H1 (cell line): Measurements from ENCODE around the gene MAGI2. TPM values are rescaled to one million over a fixed set of nuclear protein-coding genes. Genes with fewer than 3 reads are reported as not detected.

ENCODE experiments used
- CTCF ChIA-PET: fragments of 300-600 bp; sonication (Branson Sonifier 250); formaldehyde crosslinking; loops from one replicate; lab custom pipeline; 2021; ENCODE audit not compliant: partially characterized antibody; lab: Charles Lee
- POLR2A ChIA-PET: fragments of 300-600 bp; sonication (Branson Sonifier 250); formaldehyde crosslinking; loops from one replicate; lab custom pipeline; 2021; ENCODE audit warnings: inconsistent platforms; ENCODE audit not compliant: partially characterized antibody; lab: Charles Lee
- DNase-seq, 2 experiments: peaks; one replicate each; pipeline versions ENCODE4 v3.0.0 to v3.0.0-alpha.2; 2010 to 2022; ENCODE audit warnings: low spot score in 2 of 2, low read depth in 1 of 2, mixed read lengths in 1 of 2
- FAIRE-seq: peaks from 2 replicates; lab custom pipeline; 2011; peaks lifted over from hg19 to GRCh38; lab: Jason Lieb, UNC
- H2AFZ ChIP-seq: 2 replicates; pipeline ENCODE4 v1.8.1; 2012; ENCODE audit warnings: low read length, inconsistent platforms
- H2AK5ac ChIP-seq: 2 replicates; pipeline ENCODE4 v1.6.1; 2013; ENCODE audit warnings: low read depth, low read length
- H2BK120ac ChIP-seq: replicated peaks from 2 replicates; pipeline ENCODE3; 2013; ENCODE audit warnings: low read depth, low read length, inconsistent platforms
- H2BK12ac ChIP-seq: 2 replicates; pipeline ENCODE4 v1.6.1; 2013; ENCODE audit warnings: low read depth, low read length
- H2BK15ac ChIP-seq: 2 replicates; pipeline ENCODE4 v1.6.1; 2013; ENCODE audit warnings: low read length
- H2BK20ac ChIP-seq: 2 replicates; pipeline ENCODE4 v1.6.1; 2013; ENCODE audit warnings: low read length
- H2BK5ac ChIP-seq: 2 replicates; pipeline ENCODE4 v1.6.1; 2013; ENCODE audit warnings: low read depth, low read length
- H3K14ac ChIP-seq: 2 replicates; pipeline ENCODE4 v1.6.1; 2013; ENCODE audit warnings: inconsistent platforms; ENCODE audit not compliant: insufficient read length
- H3K18ac ChIP-seq: 2 replicates; pipeline ENCODE4 v1.6.1; 2013; ENCODE audit warnings: low read length; ENCODE audit errors: extremely low read depth
- H3K23ac ChIP-seq: 2 replicates; pipeline ENCODE4 v1.6.1; 2013; ENCODE audit warnings: inconsistent platforms; ENCODE audit not compliant: insufficient read length
- H3K23me2 ChIP-seq: 2 replicates; pipeline ENCODE4 v1.6.1; 2013; ENCODE audit warnings: low read depth, low read length
- H3K27ac ChIP-seq: 2 replicates; pipeline ENCODE4 v1.6.1; 2011; ENCODE audit warnings: low read depth, low read length, inconsistent platforms
- H3K27me3 ChIP-seq, 4 experiments: replicated peaks in 1 of 4; 1 replicate in 1 of 4; 2 replicates in 3 of 4; pipeline versions ENCODE4 v1.6.1 to v1.8.1; 2011 to 2013; ENCODE audit warnings: low read length in 3 of 4, mild to moderate bottlenecking in 3 of 4, inconsistent platforms in 2 of 4, mixed read lengths in 2 of 4, moderate library complexity in 1 of 4; ENCODE audit not compliant: control insufficient read depth in 3 of 4, insufficient read depth in 3 of 4; ENCODE audit errors: extremely low read depth in 1 of 4
- H3K36me3 ChIP-seq, 4 experiments: 2 replicates each; pipeline versions ENCODE4 v1.6.1 to v1.8.1; 2011 to 2013; ENCODE audit warnings: mild to moderate bottlenecking in 4 of 4, low read length in 3 of 4, moderate library complexity in 2 of 4, control low read depth in 1 of 4, inconsistent platforms in 1 of 4; ENCODE audit not compliant: insufficient read depth in 4 of 4, control insufficient read depth in 2 of 4
- H3K4ac ChIP-seq: replicated peaks from 2 replicates; pipeline ENCODE3; 2013; ENCODE audit warnings: low read length, low read depth, mixed read lengths, inconsistent platforms; ENCODE audit not compliant: insufficient read length
- H3K4me1 ChIP-seq, 4 experiments: replicated peaks in 1 of 4; 1 replicate in 1 of 4; 2 replicates in 3 of 4; pipeline versions ENCODE4 v1.6.1 to v1.8.1; 2011 to 2013; ENCODE audit warnings: low read length in 3 of 4, inconsistent platforms in 2 of 4, mixed read lengths in 1 of 4; ENCODE audit not compliant: insufficient read depth in 4 of 4, control insufficient read depth in 3 of 4
- H3K4me2 ChIP-seq, 2 experiments: 2 replicates each; pipeline versions ENCODE4 v1.6.1 to v1.8.1; 2011 to 2013; ENCODE audit warnings: low read depth in 2 of 2, low read length in 2 of 2, control low read depth in 1 of 2, inconsistent platforms in 1 of 2, mild to moderate bottlenecking in 1 of 2; ENCODE audit not compliant: insufficient read depth in 1 of 2
- H3K4me3 ChIP-seq, 4 experiments: fragments of 200-600, 300-600 bp in 1 of 4; sonication (generic), shearing (Covaris generic), sonication (Bioruptor Twin) in 1 of 4; 2 replicates each; pipeline versions ENCODE4 v1.5.1 to v1.8.1; 2011 to 2016; ENCODE audit warnings: low read length in 4 of 4, low read depth in 3 of 4, control low read depth in 2 of 4, inconsistent platforms in 2 of 4, mild to moderate bottlenecking in 2 of 4, mixed read lengths in 1 of 4, moderate library complexity in 1 of 4; ENCODE audit not compliant: insufficient read depth in 2 of 4; ENCODE audit errors: extremely low read depth in 1 of 4
- H3K56ac ChIP-seq: replicated peaks from 2 replicates; pipeline ENCODE3; 2013; ENCODE audit warnings: low read depth, mild to moderate bottlenecking, mixed read lengths, low read length, inconsistent platforms; ENCODE audit not compliant: insufficient read length
- H3K79me1 ChIP-seq: 2 replicates; pipeline ENCODE4 v1.6.1; 2013; ENCODE audit warnings: low read depth, low read length, control low read depth
- H3K79me2 ChIP-seq, 2 experiments: 2 replicates each; pipeline versions ENCODE4 v1.6.1 to v1.8.1; 2012 to 2013; ENCODE audit warnings: low read length in 2 of 2, mild to moderate bottlenecking in 2 of 2, inconsistent platforms in 1 of 2; ENCODE audit not compliant: insufficient read depth in 2 of 2, control insufficient read depth in 1 of 2
- H3K9ac ChIP-seq, 4 experiments: replicated peaks in 1 of 4; 1 replicate in 1 of 4; 2 replicates in 3 of 4; pipeline versions ENCODE4 v1.6.1 to v1.8.1; 2011 to 2013; ENCODE audit warnings: low read depth in 3 of 4, low read length in 3 of 4, control low read depth in 2 of 4, mild to moderate bottlenecking in 2 of 4, moderate library complexity in 2 of 4, inconsistent platforms in 1 of 4; ENCODE audit errors: extremely low read depth in 1 of 4
- H3K9me3 ChIP-seq, 2 experiments: 2 replicates each; pipeline versions ENCODE4 v1.6.1 to v1.8.1; 2012 to 2013; ENCODE audit warnings: mild to moderate bottlenecking in 2 of 2, moderate library complexity in 2 of 2, control low read depth in 1 of 2, inconsistent platforms in 1 of 2, low read depth in 1 of 2, low read length in 1 of 2, mixed read lengths in 1 of 2; ENCODE audit not compliant: insufficient read depth in 2 of 2
- H4K20me1 ChIP-seq, 2 experiments: replicated peaks in 1 of 2; 2 replicates each; pipeline versions ENCODE3 to v1.8.1; 2011 to 2013; ENCODE audit warnings: inconsistent platforms in 2 of 2, low read length in 2 of 2, mild to moderate bottlenecking in 1 of 2; ENCODE audit not compliant: insufficient read depth in 2 of 2, control insufficient read depth in 1 of 2
- H4K5ac ChIP-seq: 2 replicates; pipeline ENCODE4 v1.6.1; 2013; ENCODE audit warnings: low read length, low read depth, mixed read lengths, inconsistent platforms; ENCODE audit not compliant: insufficient read length
- H4K8ac ChIP-seq: 2 replicates; pipeline ENCODE4 v1.8.0; 2013; ENCODE audit warnings: mild to moderate bottlenecking, moderate library complexity, low read length, inconsistent platforms; ENCODE audit not compliant: insufficient read depth; ENCODE audit errors: extremely low read depth
- H4K91ac ChIP-seq: replicated peaks from 2 replicates; pipeline ENCODE3; 2013; ENCODE audit warnings: low read length, mixed read lengths, inconsistent platforms; ENCODE audit not compliant: insufficient read length
- GTF2F1 ChIP-seq: IDR thresholded peaks from 2 replicates; pipeline ENCODE4 v1.6.1; 2012; ENCODE audit warnings: low read depth, low read length, improper control_type of control experiment, borderline replicate concordance
- KDM1A ChIP-seq: fragments of 200-600, 300-600 bp; sonication (generic); IDR thresholded peaks from 2 replicates; pipeline ENCODE4 v1.7.1; 2016; ENCODE audit warnings: mild to moderate bottlenecking, low read length, borderline replicate concordance
- SRF ChIP-seq: IDR thresholded peaks from 2 replicates; pipeline ENCODE4 v1.6.1; 2011; ENCODE audit warnings: mild to moderate bottlenecking, low read depth, low read length, moderate library complexity
- WGBS, 2 experiments: shearing (Covaris generic) in 1 of 2; methylation state at CpG; one replicate each; pipeline versions ENCODE4 v1.1.6 to v1.1.7; 2013 to 2015; ENCODE audit warnings: low lambda C conversion rate in 2 of 2, mixed read lengths in 2 of 2, inconsistent platforms in 1 of 2, low coverage in 1 of 2, missing lambda C conversion rate in 1 of 2; ENCODE audit not compliant: insufficient replicate concordance in 2 of 2, insufficient coverage in 1 of 2, insufficient read length in 1 of 2; ENCODE audit errors: extremely low coverage in 1 of 2, missing lambda C conversion rate in 1 of 2; 5-methylcytosine and 5-hydroxymethylcytosine counted together
- polyA plus RNA-seq, 7 experiments: library from polyadenylated mRNA; depleted of rRNA in 3 of 7; stranded (reverse) in 5 of 7; unstranded in 2 of 7; fragments of >200 nt in 5 of 7; fragments of 200-250 nt in 2 of 7; gene quantifications; 1 replicate in 5 of 7; 2 replicates in 1 of 7; 4 replicates in 1 of 7; pipeline versions ENCODE4 v1.2.1 to v1.2.3, GENCODE V29; 2011 to 2013; ENCODE audit warnings: missing spikeins in 2 of 7, mixed read lengths in 2 of 7
- total RNA-seq: library from RNA; stranded (reverse); fragmentation: NEBNext Ultra II Directional; extraction: Animal tissue kit (Norgen Biotek cat#: 25700); gene quantifications from 2 replicates; pipeline ENCODE4 v1.2.1, GENCODE V29; 2021

The MAGI2 gene
- total and polyA plus RNA-seq, 2 of the 8 experiments (the other 6 are each of a cell fraction or from before 2014, with no cell fraction given) = 6.0 to 27.3 TPM

DNA sequence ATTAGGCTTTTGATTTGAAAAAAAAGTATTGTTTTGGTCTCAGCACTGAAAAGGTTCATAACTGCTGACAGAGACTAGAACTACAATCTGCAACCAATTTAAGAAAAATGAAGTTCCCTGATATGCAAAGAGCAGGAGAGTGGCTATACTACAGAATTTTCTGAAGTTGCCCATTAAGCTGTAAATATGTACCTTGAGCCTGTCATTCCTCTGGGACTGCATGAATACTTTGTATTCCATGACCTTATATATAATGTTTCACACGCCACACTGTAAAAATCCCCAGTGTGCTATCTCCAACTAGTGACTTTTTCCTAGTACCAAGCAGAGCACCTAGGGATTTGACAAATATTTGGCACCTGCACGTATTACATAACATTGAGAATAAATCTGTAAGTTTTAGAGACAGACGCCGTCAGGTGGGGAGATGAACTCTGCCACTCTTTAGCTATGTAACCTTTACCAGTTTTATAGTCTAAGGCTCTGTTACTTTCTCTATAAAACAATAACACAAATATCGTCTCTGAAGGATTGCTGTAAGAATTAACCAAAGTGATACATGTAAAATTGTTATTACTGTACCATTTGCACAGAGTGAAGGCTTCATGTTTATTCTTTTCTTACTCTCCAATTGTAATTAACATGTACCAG is 235.4 kb downstream of the MAGI2 start:
- Histone ChIP-seq H4K91ac (no peak overlapping the region), H3K56ac (no peak overlapping the region), H3K23ac (no peak overlapping the region), H2BK15ac (no peak overlapping the region), H3K27me3 (no peaks in the 10 kb centered on the region), H3K36me3 (no peaks in the 10 kb centered on the region), H3K14ac (no peak overlapping the region), H3K27ac (no peak overlapping the region), H4K5ac (no peak overlapping the region), H4K8ac (no peak overlapping the region), H2BK120ac (no peak overlapping the region), H3K4ac (no peak overlapping the region), H4K20me1 (no peaks in the 10 kb centered on the region), H3K79me1 (no peaks in the 10 kb centered on the region), H3K9me3 (no peaks in the 10 kb centered on the region), H3K4me1 (peaks cover 0 to 6% (median 0%) of the 10 kb centered on the region in 4 experiments; a peak in 2 of 7 replicates), H3K23me2 (no peaks in the 10 kb centered on the region), H3K4me3 (no peak overlapping the region), H3K4me2 (no peak overlapping the region), H2BK12ac (no peak overlapping the region), H2BK5ac (no peak overlapping the region), H2BK20ac (no peak overlapping the region), H3K9ac (no peak overlapping the region), H2AFZ (no peak overlapping the region), H3K79me2 (no peaks in the 10 kb centered on the region), H3K18ac (no peak overlapping the region), H2AK5ac (no peak overlapping the region)
- DNase-seq (no peak), FAIRE-seq (no peak)
- POLR2A ChIA-PET = no interaction called here
- CTCF ChIA-PET = no interaction called here
- WGBS, 2 experiments = 87% methylated on average over 5 of the region's 5 CpGs; no CpG with 5 or more reads in 1 of the 2 experiments
- TF ChIP-seq KDM1A = no peak
- no peak for TF ChIP-seq GTF2F1
- no peak for TF ChIP-seq SRF
